K562 (cell line): ENCODE measurements around the gene ALDOB. TPM values are rescaled to one million over a fixed set of nuclear protein-coding genes. Genes with fewer than 3 reads are reported as not detected.
A peak's percentile ranks its signal among the peaks of the same experiment; 100 is the strongest.

Experiments used
- ATAC-seq: fragments of 200-7000 bp; cut with Tn5 transposase; 3 replicates; pipeline ENCODE4 v1.9.1; 2020; ENCODE audit warnings: moderate library complexity
- BruUV-seq: library from RNA; stranded (reverse); fragments of 400-500 nt; replicated peaks from 2 replicates; lab custom pipeline; 2021; lab: Mats Ljungman, UMichigan
- CTCF ChIA-PET: fragments of 300-600 bp; formaldehyde crosslinking; extraction: SDS; loops from one replicate; lab custom pipeline; 2021; ENCODE audit warnings: low intra/inter-chr PET ratio; lab: Yijun Ruan, JAX
- POLR2A ChIA-PET: fragments of 300-600, 350-650 bp; sonication (Branson Sonifier 250); formaldehyde crosslinking; extraction: SDS; loops from one replicate; lab custom pipeline; 2021; ENCODE audit warnings: antibody characterized with exemption, inconsistent platforms; lab: Yijun Ruan, JAX
- DNase-seq, 4 experiments: peaks; one replicate each; pipeline versions ENCODE4 v3.0.0 to v3.0.0-alpha.2; 2011 to 2018; ENCODE audit warnings: low spot score in 3 of 4, mixed read lengths in 3 of 4; ENCODE audit errors: extremely low read depth in 1 of 4
- FAIRE-seq: peaks from 2 replicates; lab custom pipeline; 2011; peaks lifted over from hg19 to GRCh38; lab: Jason Lieb, UNC
- H2AFZ ChIP-seq: 2 replicates; pipeline ENCODE4 v1.6.0; 2011; ENCODE audit warnings: low read depth, low read length, control low read depth, inconsistent platforms
- H3K27ac ChIP-seq: fragments of 200-600 bp; 3 replicates; pipeline ENCODE4 v1.8.0; 2011; ENCODE audit warnings: low read depth, mild to moderate bottlenecking, control low read depth, inconsistent platforms, low read length, moderate library complexity, mixed read lengths; ENCODE audit errors: extremely low read depth
- H3K27me3 ChIP-seq, 2 experiments: fragments of 300-600 bp in 1 of 2; 2 replicates in 1 of 2; 3 replicates in 1 of 2; pipeline versions ENCODE4 v1.6.0 to v1.8.0; 2011; ENCODE audit warnings: inconsistent platforms in 2 of 2, low read length in 2 of 2, mild to moderate bottlenecking in 1 of 2, mixed read lengths in 1 of 2, moderate library complexity in 1 of 2; ENCODE audit not compliant: control insufficient read depth in 2 of 2, insufficient read depth in 2 of 2
- H3K36me3 ChIP-seq: fragments of 300-600 bp; 3 replicates; pipeline ENCODE4 v1.8.0; 2011; ENCODE audit warnings: mild to moderate bottlenecking, low read length, inconsistent platforms; ENCODE audit not compliant: control insufficient read depth, insufficient read depth
- H3K4me1 ChIP-seq, 2 experiments: fragments of 200-600 bp in 1 of 2; replicated peaks in 1 of 2; 2 replicates in 1 of 2; 3 replicates in 1 of 2; pipeline versions ENCODE4 v1.5.1 to v1.8.0; 2011; ENCODE audit warnings: inconsistent platforms in 2 of 2, low read length in 2 of 2, mild to moderate bottlenecking in 1 of 2, mixed read lengths in 1 of 2, moderate library complexity in 1 of 2; ENCODE audit not compliant: control insufficient read depth in 2 of 2, insufficient read depth in 2 of 2
- H3K4me2 ChIP-seq: 2 replicates; pipeline ENCODE4 v1.6.1; 2011; ENCODE audit warnings: low read length, control low read depth, inconsistent platforms, mixed read lengths; ENCODE audit not compliant: insufficient read depth
- H3K4me3 ChIP-seq: fragments of 200-600 bp; sonication (generic), shearing (Covaris generic); 2 replicates; pipeline ENCODE4 v1.5.1; 2016; ENCODE audit warnings: control low read depth, inconsistent platforms
- H3K79me2 ChIP-seq: fragments of 200-600 bp; 3 replicates; pipeline ENCODE4 v1.8.0; 2011; ENCODE audit warnings: low read length, inconsistent platforms; ENCODE audit not compliant: control insufficient read depth, insufficient read depth
- H3K9ac ChIP-seq, 2 experiments: 2 replicates each; pipeline versions ENCODE4 v1.6.0 to v1.6.1; 2011; ENCODE audit warnings: low read depth in 2 of 2, low read length in 2 of 2, control low read depth in 1 of 2, inconsistent platforms in 1 of 2, mild to moderate bottlenecking in 1 of 2, mixed read lengths in 1 of 2; ENCODE audit not compliant: insufficient read depth in 1 of 2
- H3K9me1 ChIP-seq: one replicate; pipeline ENCODE4 v1.6.0; 2011; ENCODE audit warnings: inconsistent platforms, mild to moderate bottlenecking, low read length, moderate library complexity; ENCODE audit not compliant: control insufficient read depth, insufficient read depth
- H3K9me3 ChIP-seq: replicated peaks from 2 replicates; pipeline ENCODE4 v1.5.1; 2011; ENCODE audit warnings: low read depth, low read length, inconsistent platforms; ENCODE audit not compliant: control insufficient read depth, insufficient read depth
- H4K20me1 ChIP-seq: replicated peaks from 2 replicates; pipeline ENCODE4 v1.6.1; 2011; ENCODE audit warnings: low read length, inconsistent platforms, mixed read lengths; ENCODE audit not compliant: control insufficient read depth, insufficient read depth
- E2F1 ChIP-seq: sonication (generic); formaldehyde crosslinking; IDR thresholded peaks from 2 replicates; pipeline ENCODE4 v1.8.1; 2023; ENCODE audit warnings: mild to moderate bottlenecking, missing genetic modification reagents, moderate library complexity
- EP400 ChIP-seq: fragments of 450-650 bp; IDR thresholded peaks from 2 replicates; pipeline ENCODE4 v1.6.1; 2017; ENCODE audit warnings: antibody characterized with exemption, mild to moderate bottlenecking, moderate library complexity
- MYBL2 ChIP-seq, 2 experiments: fragments of 450-650 bp in 1 of 2; sonication (generic) in 1 of 2; formaldehyde crosslinking in 1 of 2; IDR thresholded peaks; 2 replicates each; pipeline versions ENCODE4 v1.6.1 to v1.8.1; 2017 to 2022; ENCODE audit warnings: borderline replicate concordance in 1 of 2, inconsistent platforms in 1 of 2, low read depth in 1 of 2, mild to moderate bottlenecking in 1 of 2, missing genetic modification reagents in 1 of 2, moderate library complexity in 1 of 2
- WGBS: fragments of 100-300 bp; shearing (Covaris generic); methylation state at CpG from one replicate; pipeline ENCODE4 v1.1.6; 2016; ENCODE audit warnings: low coverage, mixed read lengths; ENCODE audit not compliant: insufficient coverage; ENCODE audit errors: missing lambda C conversion rate; 5-methylcytosine and 5-hydroxymethylcytosine counted together
- in situ Hi-C: fragments of 300-500 bp; cut with MboI; formaldehyde crosslinking; loops from 4 replicates; pipeline ENCODE4 v1.15.0; 2018; ENCODE audit warnings: inconsistent platforms, mixed read lengths
- intact Hi-C: fragments of 100-400 bp; cut with micrococcal nuclease; formaldehyde crosslinking; loops from 2 replicates; pipeline ENCODE4 v1.14.2; 2022
- polyA plus RNA-seq, 8 experiments: library from polyadenylated mRNA; depleted of rRNA in 4 of 8; stranded (reverse) in 5 of 8; unstranded in 3 of 8; fragments of >200 nt; fragmentation: Nextera tagmentation in 2 of 8; fragmentation: Illumina TruSeq in 1 of 8; extraction: Ambion mirVana in 2 of 8; extraction: Trizol in 1 of 8; gene quantifications; 2 replicates each; pipeline versions ENCODE4 v1.2.1 to v1.2.3, GENCODE V29; 2011 to 2014; ENCODE audit warnings: inconsistent platforms in 1 of 8, missing spikeins in 1 of 8
- total RNA-seq, 7 experiments: library from RNA; depleted of rRNA in 6 of 7; stranded (reverse); fragments of >200 nt in 6 of 7; fragmentation: Illumina TruSeq in 2 of 7; extraction: Trizol in 2 of 7; gene quantifications; 2 replicates each; pipeline versions ENCODE4 v1.2.1 to v1.2.3, GENCODE V29; 2011 to 2021; ENCODE audit warnings: low replicate concordance in 1 of 7
- TF ChIP-seq, protein P1 (sequence below): fragments of 450-650 bp; IDR thresholded peaks from 2 replicates; pipeline ENCODE4 v1.6.1; 2016; ENCODE audit warnings: antibody characterized with exemption
- TF ChIP-seq, protein P2 (sequence below): conservative IDR thresholded peaks from 2 replicates; pipeline ENCODE4 v1.6.1; 2011; ENCODE audit warnings: low read depth, mild to moderate bottlenecking, low read length; ENCODE audit not compliant: control insufficient read depth

Gene ALDOB
- total and polyA plus RNA-seq, 9 of the 15 experiments (the other 6 are each of a cell fraction or from before 2014, with no cell fraction given), result 0.80 TPM; not detected in 8

- in situ Hi-C loops, result no loop called here
- H3K4me2 ChIP-seq, result no peak overlapping the region
- no peak for DNase-seq
- H4K20me1 ChIP-seq, result no peaks in the 10 kb centered on the region
- H3K9ac ChIP-seq, result no peak overlapping the region
- ChIA-PET CTCF (no interaction called here), POLR2A (interaction anchor here (1.2 kb wide), 1 partner anchor 10 kb away, joined by 5 read pairs; no protein-coding TSS in a partner anchor)
- H3K36me3 ChIP-seq, result no peaks in the 10 kb centered on the region; the same call in 2 of the 3 replicates
- no peaks in the 10 kb centered on the region for H3K9me3 ChIP-seq
- FAIRE-seq, result no peak
- no peak overlapping the region for H3K27ac ChIP-seq
- H3K4me3 ChIP-seq, result no peak overlapping the region
- ATAC-seq, result no peak
- H3K27me3 ChIP-seq, result no peaks in the 10 kb centered on the region
- no TSS peak for BruUV-seq
- peaks cover 9 to 23% of the 10 kb centered on the region in 2 experiments; a peak in 4 of 5 replicates for H3K4me1 ChIP-seq
- WGBS, result 25% methylated on average over 1 of the region's 1 CpG
- peaks cover 22% of the 10 kb centered on the region; the same call in 2 of the 3 replicates for H3K79me2 ChIP-seq
- intact Hi-C loops, result no loop called here
- no peak overlapping the region for H2AFZ ChIP-seq
- no peaks in the 10 kb centered on the region for H3K9me1 ChIP-seq
- TF ChIP-seq, protein P1, sequence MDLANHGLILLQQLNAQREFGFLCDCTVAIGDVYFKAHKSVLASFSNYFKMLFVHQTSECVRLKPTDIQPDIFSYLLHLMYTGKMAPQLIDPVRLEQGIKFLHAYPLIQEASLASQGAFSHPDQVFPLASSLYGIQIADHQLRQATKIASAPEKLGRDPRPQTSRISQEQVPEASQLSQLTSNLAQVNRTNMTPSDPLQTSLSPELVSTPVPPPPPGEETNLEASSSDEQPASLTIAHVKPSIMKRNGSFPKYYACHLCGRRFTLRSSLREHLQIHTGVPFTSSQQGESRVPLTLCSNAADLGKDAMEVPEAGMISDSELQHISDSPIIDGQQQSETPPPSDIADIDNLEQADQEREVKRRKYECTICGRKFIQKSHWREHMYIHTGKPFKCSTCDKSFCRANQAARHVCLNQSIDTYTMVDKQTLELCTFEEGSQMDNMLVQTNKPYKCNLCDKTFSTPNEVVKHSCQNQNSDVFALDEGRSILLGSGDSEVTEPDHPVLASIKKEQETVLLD, result no peak
- no peak for TF ChIP-seq EP400
- TF ChIP-seq MYBL2 (IDR thresholded peaks at IDR 0.05; ENCODE audit: low read depth), result peak; percentile 16; the same call in 1 of the 2 replicates
- no peak for TF ChIP-seq MYBL2 (CRISPR knock-in tag; IDR thresholded peaks at IDR 0.05; ENCODE audit: borderline replicate concordance)
- TF ChIP-seq E2F1 (CRISPR knock-in tag), result no peak
- TF ChIP-seq, protein P2, sequence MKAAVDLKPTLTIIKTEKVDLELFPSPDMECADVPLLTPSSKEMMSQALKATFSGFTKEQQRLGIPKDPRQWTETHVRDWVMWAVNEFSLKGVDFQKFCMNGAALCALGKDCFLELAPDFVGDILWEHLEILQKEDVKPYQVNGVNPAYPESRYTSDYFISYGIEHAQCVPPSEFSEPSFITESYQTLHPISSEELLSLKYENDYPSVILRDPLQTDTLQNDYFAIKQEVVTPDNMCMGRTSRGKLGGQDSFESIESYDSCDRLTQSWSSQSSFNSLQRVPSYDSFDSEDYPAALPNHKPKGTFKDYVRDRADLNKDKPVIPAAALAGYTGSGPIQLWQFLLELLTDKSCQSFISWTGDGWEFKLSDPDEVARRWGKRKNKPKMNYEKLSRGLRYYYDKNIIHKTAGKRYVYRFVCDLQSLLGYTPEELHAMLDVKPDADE, result no peak
These were observed 48.5 kb upstream of the ALDOB start for GRCh38 chr9:101484046-101484445.
